Uterus (tissue), 2 donors: Measurements from ENCODE around the gene YWHAQ.

Experiments used
- POLR2A ChIP-seq, 2 donors: fragments of 450-650 bp; IDR thresholded peaks; one replicate each; pipeline ENCODE4 v1.6.1; 2016; ENCODE audit warnings: antibody characterized with exemption in 2 of 2, mild to moderate bottlenecking in 1 of 2, moderate library complexity in 1 of 2
- TF ChIP-seq, protein P1 (sequence below), 4 experiments: fragments of 200-600 bp in 2 of 4; fragments of 450-650 bp in 2 of 4; sonication (generic) in 2 of 4; IDR thresholded peaks; one replicate each; pipeline ENCODE4 v1.5.1; 2016 to 2019; ENCODE audit warnings: antibody characterized with exemption in 4 of 4, mild to moderate bottlenecking in 2 of 4, moderate library complexity in 1 of 4

DNA sequence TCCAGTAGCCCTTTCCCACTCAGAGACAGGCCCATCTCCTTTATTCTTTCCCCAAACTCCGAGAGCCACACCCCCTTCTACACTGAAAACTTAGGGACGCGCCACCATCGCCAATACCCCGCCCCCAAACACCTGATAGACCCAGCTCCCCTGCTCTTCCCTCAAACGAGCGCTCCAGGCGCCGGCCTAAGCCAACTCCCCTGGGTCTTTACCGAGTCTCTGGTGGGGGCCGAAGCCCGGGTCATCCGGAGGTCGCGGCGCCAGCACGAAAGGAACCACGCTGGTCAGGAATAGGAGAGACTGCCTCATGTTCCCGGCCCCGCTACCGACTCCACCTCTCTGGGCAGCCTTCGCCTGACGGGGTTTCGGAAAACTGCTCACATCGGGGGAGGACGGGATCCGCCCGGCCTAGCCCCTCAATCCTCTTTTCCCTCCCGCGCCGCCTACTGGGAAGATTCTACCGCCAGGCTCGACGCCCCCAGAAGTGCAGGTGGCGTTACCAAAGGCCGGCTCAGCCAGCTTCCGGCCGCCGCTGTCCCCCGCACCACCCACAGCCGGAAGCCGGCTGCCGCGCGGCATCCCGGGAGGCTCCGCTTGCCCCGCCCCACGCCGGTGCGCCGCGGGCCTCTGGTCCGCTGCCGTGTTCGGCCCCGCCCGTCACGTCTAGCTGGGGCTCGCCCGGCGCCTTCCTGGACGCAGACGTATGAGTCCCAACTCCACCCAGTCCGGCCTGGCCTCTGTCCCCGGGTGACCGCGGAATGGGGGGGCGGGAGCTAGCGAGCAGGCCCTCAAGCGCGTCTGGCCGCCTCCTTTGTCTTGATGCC is 75.3 kb downstream of the YWHAQ start, which contains the start of gene ADAM17:
- TF ChIP-seq POLR2A (IDR thresholded peaks at IDR 0.05) = peak; percentile 95 to 96
- TF ChIP-seq, protein P1, sequence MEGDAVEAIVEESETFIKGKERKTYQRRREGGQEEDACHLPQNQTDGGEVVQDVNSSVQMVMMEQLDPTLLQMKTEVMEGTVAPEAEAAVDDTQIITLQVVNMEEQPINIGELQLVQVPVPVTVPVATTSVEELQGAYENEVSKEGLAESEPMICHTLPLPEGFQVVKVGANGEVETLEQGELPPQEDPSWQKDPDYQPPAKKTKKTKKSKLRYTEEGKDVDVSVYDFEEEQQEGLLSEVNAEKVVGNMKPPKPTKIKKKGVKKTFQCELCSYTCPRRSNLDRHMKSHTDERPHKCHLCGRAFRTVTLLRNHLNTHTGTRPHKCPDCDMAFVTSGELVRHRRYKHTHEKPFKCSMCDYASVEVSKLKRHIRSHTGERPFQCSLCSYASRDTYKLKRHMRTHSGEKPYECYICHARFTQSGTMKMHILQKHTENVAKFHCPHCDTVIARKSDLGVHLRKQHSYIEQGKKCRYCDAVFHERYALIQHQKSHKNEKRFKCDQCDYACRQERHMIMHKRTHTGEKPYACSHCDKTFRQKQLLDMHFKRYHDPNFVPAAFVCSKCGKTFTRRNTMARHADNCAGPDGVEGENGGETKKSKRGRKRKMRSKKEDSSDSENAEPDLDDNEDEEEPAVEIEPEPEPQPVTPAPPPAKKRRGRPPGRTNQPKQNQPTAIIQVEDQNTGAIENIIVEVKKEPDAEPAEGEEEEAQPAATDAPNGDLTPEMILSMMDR (IDR thresholded peaks at IDR 0.05) = peak; percentile 42 to 89 (median 58)
